Measurements from ENCODE around the gene TNFRSF4. TPM values are rescaled to one million over a fixed set of nuclear protein-coding genes. Genes with fewer than 3 reads are reported as not detected.
"Not testable (repeated sequence)": the region's sequence is repeated elsewhere in the genome, so short reads cannot be mapped to it uniquely, and the experiment has no call there.

The TNFRSF4 gene
- total and polyA plus RNA-seq, 4 donors: 1.0 to 3.5 (median 1.6) TPM; not detected in 1

GRCh38 chr1:1196431-1197187, 17.3 kb downstream of the TNFRSF4 start:
- no peak overlapping the region for H3K27ac ChIP-seq (ENCODE audit: low read depth in 1 of 2, low read length in 2 of 2)
- H3K4me1 ChIP-seq (ENCODE audit: control insufficient read depth in 1 of 2, insufficient read depth in 2 of 2, low read length in 2 of 2): no peaks in the 10 kb centered on the region
- no peaks in the 10 kb centered on the region for H3K27me3 ChIP-seq (ENCODE audit: control insufficient read depth in 1 of 2, insufficient read depth in 2 of 2, low read length in 1 of 2)
- ATAC-seq (ENCODE audit: low FRiP score) (no peak), DNase-seq (peak in 1 of 2 donors; percentile 57)
- WGBS, 2 donors: 78 to 79% methylated on average over 13 of the region's 13 CpGs
- no peak overlapping the region for H3K4me3 ChIP-seq (ENCODE audit: low read length in 2 of 2)
- intact Hi-C loops (cut with DNase I): no loop called here
- H3K36me3 ChIP-seq (ENCODE audit: control insufficient read depth in 1 of 2, insufficient read depth in 2 of 2, low read length in 1 of 2): no peaks in the 10 kb centered on the region
- H3K9me3 ChIP-seq (ENCODE audit: control insufficient read depth, low read length): peaks cover 3% of the 10 kb centered on the region

GRCh38 chr1:1195726-1196125, 18.2 kb downstream of the TNFRSF4 start:
- H3K27me3 ChIP-seq (ENCODE audit: control insufficient read depth in 1 of 2, insufficient read depth in 2 of 2, low read length in 1 of 2); H3K4me1 ChIP-seq (ENCODE audit: control insufficient read depth in 1 of 2, insufficient read depth in 2 of 2, low read length in 2 of 2); intact Hi-C loops (cut with DNase I); ATAC-seq (ENCODE audit: low FRiP score); H3K36me3 ChIP-seq (ENCODE audit: control insufficient read depth in 1 of 2, insufficient read depth in 2 of 2, low read length in 1 of 2); H3K27ac ChIP-seq (ENCODE audit: low read depth in 1 of 2, low read length in 2 of 2); H3K9me3 ChIP-seq (ENCODE audit: control insufficient read depth, low read length); H3K4me3 ChIP-seq (ENCODE audit: low read length in 2 of 2): not testable (repeated sequence)
- 82 to 96% methylated on average over 6 of the region's 6 CpGs for WGBS, 2 donors
- peak; percentile 24 to 54 for DNase-seq

- Histone ChIP-seq H3K9me3 (ENCODE audit: control insufficient read depth, low read length) (peaks cover 3% of the 10 kb centered on the region), H3K36me3 (ENCODE audit: control insufficient read depth in 1 of 2, insufficient read depth in 2 of 2, low read length in 1 of 2) (no peaks in the 10 kb centered on the region), H3K27ac (ENCODE audit: low read depth in 1 of 2, low read length in 2 of 2) (no peak overlapping the region), H3K4me1 (ENCODE audit: control insufficient read depth in 1 of 2, insufficient read depth in 2 of 2, low read length in 2 of 2) (no peaks in the 10 kb centered on the region), H3K27me3 (ENCODE audit: control insufficient read depth in 1 of 2, insufficient read depth in 2 of 2, low read length in 1 of 2) (no peaks in the 10 kb centered on the region), H3K4me3 (ENCODE audit: low read length in 2 of 2) (no peak overlapping the region)
- 85 to 88% methylated on average over 3 of the region's 3 CpGs for WGBS, 2 donors
- intact Hi-C loops (cut with DNase I): no loop called here
- ATAC-seq (ENCODE audit: low FRiP score) (no peak), DNase-seq (peak in 1 of 2 donors; percentile 8)
These were observed 19.2 kb downstream of the TNFRSF4 start for GRCh38 chr1:1194723-1195122.

GRCh38 chr1:1191734-1192133, 22.2 kb downstream of the TNFRSF4 start:
- H3K4me3 ChIP-seq (ENCODE audit: low read length in 2 of 2): no peak overlapping the region
- no peak overlapping the region for H3K27ac ChIP-seq (ENCODE audit: low read depth in 1 of 2, low read length in 2 of 2)
- no peaks in the 10 kb centered on the region for H3K4me1 ChIP-seq (ENCODE audit: control insufficient read depth in 1 of 2, insufficient read depth in 2 of 2, low read length in 2 of 2)
- DNase-seq (peak; percentile 21 to 57), ATAC-seq (ENCODE audit: low FRiP score) (no peak)
- intact Hi-C loops (cut with DNase I): no loop called here
- H3K9me3 ChIP-seq (ENCODE audit: control insufficient read depth, low read length): peaks cover 3% of the 10 kb centered on the region
- H3K36me3 ChIP-seq (ENCODE audit: control insufficient read depth in 1 of 2, insufficient read depth in 2 of 2, low read length in 1 of 2): no peaks in the 10 kb centered on the region
- WGBS, 2 donors: 86 to 87% methylated on average over 11 of the region's 11 CpGs
- no peaks in the 10 kb centered on the region for H3K27me3 ChIP-seq (ENCODE audit: control insufficient read depth in 1 of 2, insufficient read depth in 2 of 2, low read length in 1 of 2)

- no peaks in the 10 kb centered on the region for H3K4me1 ChIP-seq (ENCODE audit: control insufficient read depth in 1 of 2, insufficient read depth in 2 of 2, low read length in 2 of 2)
- no peak overlapping the region for H3K27ac ChIP-seq (ENCODE audit: low read depth in 1 of 2, low read length in 2 of 2)
- intact Hi-C loops (cut with DNase I): no loop called here
- peaks cover 2% of the 10 kb centered on the region for H3K9me3 ChIP-seq (ENCODE audit: control insufficient read depth, low read length)
- 73 to 76% methylated on average over 5 of the region's 5 CpGs for WGBS, 2 donors
- no peak overlapping the region for H3K4me3 ChIP-seq (ENCODE audit: low read length in 2 of 2)
- H3K27me3 ChIP-seq (ENCODE audit: control insufficient read depth in 1 of 2, insufficient read depth in 2 of 2, low read length in 1 of 2): no peaks in the 10 kb centered on the region
- ATAC-seq (ENCODE audit: low FRiP score) (no peak), DNase-seq (no peak)
- no peaks in the 10 kb centered on the region for H3K36me3 ChIP-seq (ENCODE audit: control insufficient read depth in 1 of 2, insufficient read depth in 2 of 2, low read length in 1 of 2)
These were observed 24.8 kb downstream of the TNFRSF4 start for GRCh38 chr1:1189111-1189510.

- ATAC-seq (ENCODE audit: low FRiP score): no peak
- intact Hi-C loops (cut with DNase I): no loop called here
- Histone ChIP-seq H3K27me3 (ENCODE audit: control insufficient read depth in 1 of 2, insufficient read depth in 2 of 2, low read length in 1 of 2) (no peaks in the 10 kb centered on the region), H3K4me1 (ENCODE audit: control insufficient read depth in 1 of 2, insufficient read depth in 2 of 2, low read length in 2 of 2) (no peaks in the 10 kb centered on the region), H3K27ac (ENCODE audit: low read depth in 1 of 2, low read length in 2 of 2) (no peak overlapping the region), H3K9me3 (ENCODE audit: control insufficient read depth, low read length) (peaks cover 2% of the 10 kb centered on the region), H3K36me3 (ENCODE audit: control insufficient read depth in 1 of 2, insufficient read depth in 2 of 2, low read length in 1 of 2) (no peaks in the 10 kb centered on the region), H3K4me3 (ENCODE audit: low read length in 2 of 2) (no peak overlapping the region)
- no peak for DNase-seq
These were observed 26.0 kb downstream of the TNFRSF4 start for GRCh38 chr1:1187938-1188337.

GRCh38 chr1:1185101-1185765, 28.7 kb downstream of the TNFRSF4 start:
- no peaks in the 10 kb centered on the region for H3K27me3 ChIP-seq (ENCODE audit: control insufficient read depth in 1 of 2, insufficient read depth in 2 of 2, low read length in 1 of 2)
- no peak overlapping the region for H3K4me3 ChIP-seq (ENCODE audit: low read length in 2 of 2)
- DNase-seq: peak; percentile 42 to 71
- H3K27ac ChIP-seq (ENCODE audit: low read depth in 1 of 2, low read length in 2 of 2): no peak overlapping the region
- no peaks in the 10 kb centered on the region for H3K9me3 ChIP-seq (ENCODE audit: control insufficient read depth, low read length)
- H3K36me3 ChIP-seq (ENCODE audit: control insufficient read depth in 1 of 2, insufficient read depth in 2 of 2, low read length in 1 of 2): no peaks in the 10 kb centered on the region
- no peaks in the 10 kb centered on the region for H3K4me1 ChIP-seq (ENCODE audit: control insufficient read depth in 1 of 2, insufficient read depth in 2 of 2, low read length in 2 of 2)
- intact Hi-C loops (cut with DNase I): no loop called here
- 77 to 83% methylated on average over 31 of the region's 31 CpGs for WGBS, 2 donors
- no peak for ATAC-seq (ENCODE audit: low FRiP score)

GRCh38 chr1:1183833-1184775, 29.8 kb downstream of the TNFRSF4 start:
- Histone ChIP-seq H3K4me1 (ENCODE audit: control insufficient read depth in 1 of 2, insufficient read depth in 2 of 2, low read length in 2 of 2) (no peaks in the 10 kb centered on the region), H3K36me3 (ENCODE audit: control insufficient read depth in 1 of 2, insufficient read depth in 2 of 2, low read length in 1 of 2) (no peaks in the 10 kb centered on the region), H3K27ac (ENCODE audit: low read depth in 1 of 2, low read length in 2 of 2) (no peak overlapping the region), H3K4me3 (ENCODE audit: low read length in 2 of 2) (no peak overlapping the region), H3K9me3 (ENCODE audit: control insufficient read depth, low read length) (no peaks in the 10 kb centered on the region), H3K27me3 (ENCODE audit: control insufficient read depth in 1 of 2, insufficient read depth in 2 of 2, low read length in 1 of 2) (no peaks in the 10 kb centered on the region)
- WGBS, 2 donors: 83 to 84% methylated on average over 32 to 33 of the region's 33 CpGs
- intact Hi-C loops (cut with DNase I): no loop called here
- ATAC-seq (ENCODE audit: low FRiP score) (no peak), DNase-seq (peak in 1 of 2 donors; percentile 69)

Measured in aorta (tissue), 5 donors.